GM12892 (cell line): ENCODE data around the gene PPT1.

Source experiments
- POLR2A ChIP-seq: IDR thresholded peaks from 2 replicates; pipeline ENCODE4 v1.6.1; 2011; ENCODE audit warnings: low read depth, low read length, control low read depth
- POLR2AphosphoS5 ChIP-seq: IDR thresholded peaks from 2 replicates; pipeline ENCODE4 v1.6.1; 2011; ENCODE audit warnings: low read depth, low read length, control low read depth
- TAF1 ChIP-seq: IDR thresholded peaks from 2 replicates; pipeline ENCODE4 v1.6.1; 2011; ENCODE audit warnings: low read depth, mild to moderate bottlenecking, control low read depth, low read length, borderline replicate concordance

DNA sequence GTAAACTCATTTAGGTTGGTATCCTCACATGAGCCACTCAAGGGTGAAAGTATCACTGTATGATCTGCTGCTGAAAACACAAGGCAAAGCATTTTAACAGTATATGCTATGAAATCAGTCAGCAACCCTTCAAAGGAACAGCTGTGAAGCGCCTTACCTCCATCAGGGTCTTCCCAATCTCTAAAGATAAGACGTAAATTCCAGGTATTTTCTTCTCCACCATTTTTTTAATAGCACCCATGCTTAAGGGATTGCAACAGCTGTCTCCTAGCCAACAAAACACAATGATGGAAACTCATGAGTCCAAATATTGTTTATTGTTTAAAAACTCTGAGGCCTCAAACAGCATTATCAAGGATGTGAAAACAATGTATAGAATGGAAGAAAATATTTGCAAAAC, 4.8 kb downstream of the PPT1 start:
- TF ChIP-seq POLR2A (no peak), TAF1 (no peak), POLR2AphosphoS5 (no peak)
